Osteocyte (in vitro differentiated cells): ENCODE results near the gene CRACDL. TPM values are rescaled to one million over a fixed set of nuclear protein-coding genes. Genes with fewer than 3 reads are reported as not detected.

ENCODE experiments used
- DNase-seq: peaks from one replicate; pipeline ENCODE4 v3.0.0; 2021; ENCODE audit warnings: mixed read lengths; ENCODE audit not compliant: unreplicated experiment; ENCODE audit errors: extremely low spot score
- H3K27ac Mint-ChIP-seq: one replicate; pipeline ENCODE4 v1.8.0; 2021; ENCODE audit warnings: mild to moderate bottlenecking, mixed read lengths; ENCODE audit not compliant: unreplicated experiment
- H3K27me3 Mint-ChIP-seq: one replicate; pipeline ENCODE4 v1.8.0; 2021; ENCODE audit warnings: mixed read lengths; ENCODE audit not compliant: unreplicated experiment
- H3K36me3 Mint-ChIP-seq: one replicate; pipeline ENCODE4 v1.8.0; 2021; ENCODE audit warnings: mixed read lengths; ENCODE audit not compliant: unreplicated experiment
- H3K4me1 Mint-ChIP-seq: one replicate; pipeline ENCODE4 v1.8.0; 2021; ENCODE audit warnings: mixed read lengths; ENCODE audit not compliant: unreplicated experiment
- H3K4me3 Mint-ChIP-seq: one replicate; pipeline ENCODE4 v1.8.0; 2021; ENCODE audit warnings: mild to moderate bottlenecking, moderate library complexity, mixed read lengths; ENCODE audit not compliant: unreplicated experiment
- H3K9me3 Mint-ChIP-seq: one replicate; pipeline ENCODE4 v1.8.0; 2021; ENCODE audit warnings: mixed read lengths; ENCODE audit not compliant: unreplicated experiment
- total RNA-seq: library from RNA; stranded (reverse); gene quantifications from 2 replicates; pipeline ENCODE4 v1.2.1, GENCODE V29; 2021
- TF ChIP-seq, protein P1 (sequence below): fragments of 200-600 bp; sonication (generic); IDR thresholded peaks from 2 replicates; pipeline ENCODE4 v1.5.0; 2021; ENCODE audit warnings: antibody characterized with exemption, mild to moderate bottlenecking, moderate library complexity

CRACDL gene
- total RNA-seq, 1 donor from 2014 or later = 1.3 TPM

GRCh38 chr2:98891591-98891990 lies 44.4 kb downstream of the CRACDL start:
- Mint-ChIP-seq H3K9me3 (peaks cover 25% of the 10 kb centered on the region), H3K4me3 (no peak overlapping the region)

DNA sequence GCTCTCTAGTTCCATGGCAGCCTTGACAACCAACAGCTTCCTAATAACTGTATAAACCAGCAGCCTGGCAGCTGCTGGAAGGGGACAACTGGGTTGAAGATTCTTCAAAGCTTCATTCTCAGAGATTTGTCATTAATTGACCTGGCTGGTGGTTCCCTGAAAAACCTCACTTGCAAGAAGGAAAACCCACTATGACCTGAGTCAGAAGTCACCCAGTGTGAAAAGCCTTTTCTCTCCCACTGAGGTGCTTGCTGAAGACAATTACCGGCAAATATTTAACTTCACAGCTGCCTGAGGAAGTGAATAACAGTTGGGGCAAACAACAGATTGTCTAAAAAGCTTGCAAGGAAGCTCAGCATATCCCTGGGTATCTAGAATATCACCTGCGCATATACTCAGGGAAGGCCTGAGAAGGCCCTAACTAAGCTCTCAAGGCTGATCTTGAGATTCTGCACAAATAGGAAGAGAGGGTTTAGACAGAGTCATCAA lies 49.9 kb downstream of the CRACDL start:
- peaks cover 36% of the 10 kb centered on the region for H3K9me3 Mint-ChIP-seq
- peak; percentile 15 for DNase-seq
- no peak overlapping the region for H3K4me3 Mint-ChIP-seq
- peaks cover 6% of the 10 kb centered on the region for H3K4me1 Mint-ChIP-seq
- peaks cover 2% of the 10 kb centered on the region for H3K36me3 Mint-ChIP-seq
- H3K27ac Mint-ChIP-seq = no peak overlapping the region
- TF ChIP-seq, protein P1, sequence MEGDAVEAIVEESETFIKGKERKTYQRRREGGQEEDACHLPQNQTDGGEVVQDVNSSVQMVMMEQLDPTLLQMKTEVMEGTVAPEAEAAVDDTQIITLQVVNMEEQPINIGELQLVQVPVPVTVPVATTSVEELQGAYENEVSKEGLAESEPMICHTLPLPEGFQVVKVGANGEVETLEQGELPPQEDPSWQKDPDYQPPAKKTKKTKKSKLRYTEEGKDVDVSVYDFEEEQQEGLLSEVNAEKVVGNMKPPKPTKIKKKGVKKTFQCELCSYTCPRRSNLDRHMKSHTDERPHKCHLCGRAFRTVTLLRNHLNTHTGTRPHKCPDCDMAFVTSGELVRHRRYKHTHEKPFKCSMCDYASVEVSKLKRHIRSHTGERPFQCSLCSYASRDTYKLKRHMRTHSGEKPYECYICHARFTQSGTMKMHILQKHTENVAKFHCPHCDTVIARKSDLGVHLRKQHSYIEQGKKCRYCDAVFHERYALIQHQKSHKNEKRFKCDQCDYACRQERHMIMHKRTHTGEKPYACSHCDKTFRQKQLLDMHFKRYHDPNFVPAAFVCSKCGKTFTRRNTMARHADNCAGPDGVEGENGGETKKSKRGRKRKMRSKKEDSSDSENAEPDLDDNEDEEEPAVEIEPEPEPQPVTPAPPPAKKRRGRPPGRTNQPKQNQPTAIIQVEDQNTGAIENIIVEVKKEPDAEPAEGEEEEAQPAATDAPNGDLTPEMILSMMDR = no peak
- H3K27me3 Mint-ChIP-seq = peaks cover 13% of the 10 kb centered on the region

More at GRCh38 chr2:98891591-98891990, 44.4 kb downstream of the CRACDL start:
- Mint-ChIP-seq H3K27ac (no peak overlapping the region), H3K27me3 (peaks cover 34% of the 10 kb centered on the region), H3K36me3 (peaks cover 2% of the 10 kb centered on the region), H3K4me1 (no peaks in the 10 kb centered on the region)
- DNase-seq = no peak
- TF ChIP-seq, protein P1 = no peak

GRCh38 chr2:98884658-98885057 lies 51.4 kb downstream of the CRACDL start:
- H3K27ac Mint-ChIP-seq = no peak overlapping the region
- H3K27me3 Mint-ChIP-seq = peaks cover 7% of the 10 kb centered on the region
- no peak for DNase-seq
- H3K4me3 Mint-ChIP-seq = no peak overlapping the region
- H3K36me3 Mint-ChIP-seq = peaks cover 2% of the 10 kb centered on the region
- TF ChIP-seq, protein P1 = no peak
- H3K4me1 Mint-ChIP-seq = peaks cover 6% of the 10 kb centered on the region
- peaks cover 29% of the 10 kb centered on the region for H3K9me3 Mint-ChIP-seq

GRCh38 chr2:98883780-98884211 lies 52.2 kb downstream of the CRACDL start:
- DNase-seq = peak; percentile 67
- Mint-ChIP-seq H3K27me3 (peaks cover 6% of the 10 kb centered on the region), H3K4me1 (peaks cover 6% of the 10 kb centered on the region), H3K27ac (no peak overlapping the region), H3K36me3 (peaks cover 2% of the 10 kb centered on the region), H3K9me3 (peaks cover 27% of the 10 kb centered on the region), H3K4me3 (no peak overlapping the region)
- TF ChIP-seq, protein P1 = no peak

DNA sequence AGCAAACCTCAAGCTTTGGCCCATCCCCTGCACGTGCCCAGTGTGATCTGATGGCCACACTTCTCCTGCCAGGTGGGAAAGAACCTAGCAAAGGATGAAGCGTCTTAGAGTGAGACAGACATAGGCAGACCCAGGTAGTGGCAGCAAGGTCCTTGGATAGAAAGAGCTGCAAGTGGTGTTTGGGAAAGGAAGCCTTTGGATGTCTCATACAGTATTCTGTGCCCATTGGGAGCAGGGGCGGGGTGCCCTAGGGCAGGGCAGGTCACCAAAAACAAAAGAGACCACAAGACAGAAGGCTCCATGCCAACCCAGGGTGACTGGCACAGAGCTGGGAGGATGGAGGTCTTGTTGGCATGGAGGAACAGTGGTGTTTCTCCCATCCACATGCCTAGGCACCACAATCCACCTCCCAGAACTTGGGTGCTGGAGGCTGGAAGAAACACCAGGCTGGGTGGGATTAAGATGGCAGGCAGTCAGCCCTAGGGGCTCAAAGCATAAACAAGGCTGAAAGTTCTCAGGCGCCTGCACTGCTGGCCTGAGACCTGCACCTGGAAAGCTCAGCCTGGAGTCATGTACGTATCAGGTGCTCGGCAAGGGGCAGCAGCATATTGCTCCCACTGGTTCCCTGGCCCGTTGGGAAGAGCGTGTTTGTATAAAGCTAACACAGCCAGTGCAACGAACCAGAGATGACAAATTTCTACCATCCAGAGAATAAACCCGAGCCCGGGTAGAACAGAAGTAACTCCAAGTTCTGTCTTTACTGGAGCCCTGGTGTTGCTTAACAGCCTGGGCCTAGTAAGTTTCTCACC lies 52.9 kb downstream of the CRACDL start:
- H3K36me3 Mint-ChIP-seq = peaks cover 2% of the 10 kb centered on the region
- no peak overlapping the region for H3K27ac Mint-ChIP-seq
- peak; percentile 57 for DNase-seq
- H3K27me3 Mint-ChIP-seq = peaks cover 6% of the 10 kb centered on the region
- H3K9me3 Mint-ChIP-seq = peaks cover 23% of the 10 kb centered on the region
- TF ChIP-seq, protein P1 = no peak
- no peak overlapping the region for H3K4me3 Mint-ChIP-seq
- H3K4me1 Mint-ChIP-seq = peaks cover 6% of the 10 kb centered on the region
